Mesothelial cell of epicardium (in vitro differentiated cells): Measurements from ENCODE around the gene SLC9B1. TPM values are rescaled to one million over a fixed set of nuclear protein-coding genes. Genes with fewer than 3 reads are reported as not detected.

ENCODE experiments used
- DNase-seq, 2 experiments: peaks; one replicate each; pipeline ENCODE4 v3.0.0; 2021; ENCODE audit warnings: low spot score in 2 of 2; ENCODE audit not compliant: unreplicated experiment in 2 of 2
- H3K27ac Mint-ChIP-seq: 2 replicates; pipeline ENCODE4 v1.8.0; 2021; ENCODE audit warnings: mixed read lengths
- H3K27me3 Mint-ChIP-seq: 2 replicates; pipeline ENCODE4 v1.8.0; 2021; ENCODE audit warnings: low read depth, mixed read lengths
- H3K36me3 Mint-ChIP-seq: 2 replicates; pipeline ENCODE4 v1.8.0; 2021; ENCODE audit warnings: mixed read lengths
- H3K4me1 Mint-ChIP-seq: 2 replicates; pipeline ENCODE4 v1.8.0; 2021; ENCODE audit warnings: mixed read lengths
- H3K4me3 Mint-ChIP-seq: 2 replicates; pipeline ENCODE4 v1.8.0; 2021; ENCODE audit warnings: mild to moderate bottlenecking, moderate library complexity, mixed read lengths
- H3K9me3 Mint-ChIP-seq: 2 replicates; pipeline ENCODE4 v1.8.0; 2021; ENCODE audit warnings: mixed read lengths
- CTCF ChIP-seq: fragments of 200-600 bp; sonication (generic); IDR thresholded peaks from one replicate; pipeline ENCODE4 v1.5.0; 2021; ENCODE audit warnings: antibody characterized with exemption; ENCODE audit not compliant: unreplicated experiment
- total RNA-seq: library from RNA; stranded (reverse); gene quantifications from 3 replicates; pipeline ENCODE4 v1.2.1, GENCODE V29; 2021

SLC9B1 gene
- total RNA-seq, 1 donor from 2014 or later: 3.2 TPM

GRCh38 chr4:103052145-103052544 lies 32.6 kb upstream of the SLC9B1 start:
- H3K27ac Mint-ChIP-seq: no peak overlapping the region
- no peak for DNase-seq
- no peaks in the 10 kb centered on the region for H3K9me3 Mint-ChIP-seq
- no peaks in the 10 kb centered on the region for H3K4me1 Mint-ChIP-seq
- no peak overlapping the region for H3K4me3 Mint-ChIP-seq
- no peaks in the 10 kb centered on the region for H3K27me3 Mint-ChIP-seq
- peaks cover 7% of the 10 kb centered on the region for H3K36me3 Mint-ChIP-seq
- no peak for TF ChIP-seq CTCF

- H3K36me3 Mint-ChIP-seq: peaks cover 8% of the 10 kb centered on the region
- no peak for DNase-seq
- H3K27ac Mint-ChIP-seq: no peak overlapping the region
- no peaks in the 10 kb centered on the region for H3K27me3 Mint-ChIP-seq
- TF ChIP-seq CTCF: no peak
- peaks cover under 1% of the 10 kb centered on the region for H3K4me1 Mint-ChIP-seq
- H3K4me3 Mint-ChIP-seq: no peak overlapping the region
- no peaks in the 10 kb centered on the region for H3K9me3 Mint-ChIP-seq
Observed at GRCh38 chr4:103050736-103051436, 31.4 kb upstream of the SLC9B1 start.

GRCh38 chr4:103046416-103047290 lies 27.1 kb upstream of the SLC9B1 start:
- H3K27me3 Mint-ChIP-seq: no peaks in the 10 kb centered on the region
- DNase-seq: no peak
- H3K36me3 Mint-ChIP-seq: peaks cover 7% of the 10 kb centered on the region
- no peak overlapping the region for H3K27ac Mint-ChIP-seq
- no peak overlapping the region for H3K4me3 Mint-ChIP-seq
- peaks cover 2% of the 10 kb centered on the region for H3K4me1 Mint-ChIP-seq
- no peak for TF ChIP-seq CTCF
- H3K9me3 Mint-ChIP-seq: no peaks in the 10 kb centered on the region

- Mint-ChIP-seq H3K9me3 (no peaks in the 10 kb centered on the region), H3K27ac (no peak overlapping the region), H3K4me3 (no peak overlapping the region), H3K36me3 (peaks cover 7% of the 10 kb centered on the region), H3K27me3 (no peaks in the 10 kb centered on the region), H3K4me1 (peaks cover 2% of the 10 kb centered on the region)
- no peak for DNase-seq
- no peak for TF ChIP-seq CTCF
Observed at GRCh38 chr4:103044183-103044582, 24.7 kb upstream of the SLC9B1 start.

GRCh38 chr4:103036169-103036568 lies 16.7 kb upstream of the SLC9B1 start:
- H3K4me3 Mint-ChIP-seq: no peak overlapping the region
- H3K9me3 Mint-ChIP-seq: peaks cover 21% of the 10 kb centered on the region
- no peaks in the 10 kb centered on the region for H3K4me1 Mint-ChIP-seq
- no peak for DNase-seq
- H3K36me3 Mint-ChIP-seq: peaks cover 14% of the 10 kb centered on the region
- no peaks in the 10 kb centered on the region for H3K27me3 Mint-ChIP-seq
- no peak overlapping the region for H3K27ac Mint-ChIP-seq
- TF ChIP-seq CTCF: no peak
